Limb (tissue), 2 donors: ENCODE measurements around the gene NR3C2.

Experiments
- DNase-seq, 2 donors: peaks; one replicate each; pipeline ENCODE4 v3.0.0-alpha.2; 2016; ENCODE audit errors: extremely low spot score in 2 of 2

The NR3C2 gene

GRCh38 chr4:148441986-148442831 is at the start of gene NR3C2:
TSS of gene NR3C2 (minus strand) at chr4:148442414.
- peak; percentile 96 to 98 for DNase-seq

GRCh38 chr4:148487181-148487580 is 45.0 kb upstream of the NR3C2 start:
- no peak for DNase-seq

DNA sequence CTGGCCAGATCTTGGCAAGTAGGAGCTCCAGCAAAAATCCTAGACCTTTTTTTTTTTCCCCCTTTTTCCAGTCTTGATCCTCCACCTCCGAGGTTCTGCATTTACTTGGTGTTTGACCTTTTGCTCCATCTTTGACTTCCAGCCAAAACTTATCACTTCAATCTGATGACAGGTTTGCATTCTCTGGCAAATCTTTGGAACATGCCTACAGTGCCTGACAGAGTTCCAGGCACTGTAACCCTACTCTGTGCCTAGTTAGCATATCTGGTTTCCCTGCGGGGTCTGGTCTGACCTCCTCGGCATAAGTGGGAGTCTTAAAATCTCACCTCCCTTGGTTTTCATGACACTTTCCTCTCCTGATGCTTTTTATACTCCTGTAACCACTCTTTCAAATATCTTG is 39.4 kb upstream of the NR3C2 start:
- DNase-seq, result no peak

DNA sequence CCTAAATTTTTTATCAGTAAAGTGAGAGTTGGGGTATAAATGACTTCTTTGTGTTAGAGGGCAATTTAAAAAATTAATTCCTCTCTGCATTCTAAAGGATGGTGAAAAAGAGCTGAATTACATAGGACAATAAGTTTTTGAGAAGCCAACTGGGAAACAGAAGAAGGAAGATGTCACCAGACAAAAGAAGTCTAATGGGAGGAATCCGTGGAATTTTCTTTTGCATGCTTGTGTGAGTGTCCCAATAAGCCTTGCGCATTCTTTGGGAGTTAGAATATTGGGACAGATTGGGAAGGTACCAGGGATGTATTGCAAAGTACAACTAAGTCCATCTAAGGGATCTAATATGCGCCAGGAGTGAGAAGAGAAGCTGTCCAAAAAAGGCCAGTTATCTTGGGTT is 35.1 kb upstream of the NR3C2 start:
- DNase-seq, result no peak

GRCh38 chr4:148469938-148470337 is 27.7 kb upstream of the NR3C2 start:
- no peak for DNase-seq

DNA sequence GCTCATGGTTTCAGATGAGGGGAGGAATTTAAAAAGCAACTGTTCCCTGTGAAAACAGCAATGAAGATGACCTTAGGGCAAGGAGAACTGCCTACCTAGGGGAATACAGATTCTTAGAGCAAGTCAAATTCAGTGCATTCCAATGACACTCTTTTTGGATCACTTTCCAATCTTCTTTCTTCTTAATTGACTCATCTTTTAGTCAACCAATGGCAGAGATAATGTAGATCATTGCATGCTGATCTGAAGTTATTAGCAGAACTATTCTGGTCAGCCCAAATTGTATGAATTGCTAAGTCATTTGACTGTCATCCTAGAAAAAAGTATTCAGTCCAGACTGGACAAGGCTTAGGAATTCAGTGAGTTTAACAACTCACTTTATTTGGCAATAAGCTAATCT is 12.6 kb upstream of the NR3C2 start:
- DNase-seq, result no peak

GRCh38 chr4:148453833-148454232 is 11.6 kb upstream of the NR3C2 start:
- no peak for DNase-seq

GRCh38 chr4:148452970-148453369 is 10.8 kb upstream of the NR3C2 start:
- no peak for DNase-seq

DNA sequence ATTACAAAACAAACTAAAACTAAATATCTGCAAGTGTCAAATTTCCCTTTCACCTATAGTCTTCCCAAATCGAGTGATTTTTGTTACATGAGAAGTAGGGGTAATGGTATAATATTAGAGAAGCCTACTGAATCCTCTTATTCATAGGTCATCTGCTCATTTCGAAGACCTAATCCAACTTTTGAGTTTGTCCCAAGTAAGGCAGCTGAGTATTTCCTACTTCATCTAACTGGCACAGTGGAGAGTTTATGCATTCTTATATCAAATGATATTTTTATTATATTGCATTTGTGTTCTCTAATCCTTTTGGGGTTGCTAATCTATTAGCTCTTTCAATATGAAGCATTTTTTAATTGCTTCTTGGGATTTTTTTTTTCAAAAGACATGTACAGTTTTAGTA is 7.7 kb upstream of the NR3C2 start:
- no peak for DNase-seq

GRCh38 chr4:148448141-148448540 is 5.9 kb upstream of the NR3C2 start:
- DNase-seq, result no peak

DNA sequence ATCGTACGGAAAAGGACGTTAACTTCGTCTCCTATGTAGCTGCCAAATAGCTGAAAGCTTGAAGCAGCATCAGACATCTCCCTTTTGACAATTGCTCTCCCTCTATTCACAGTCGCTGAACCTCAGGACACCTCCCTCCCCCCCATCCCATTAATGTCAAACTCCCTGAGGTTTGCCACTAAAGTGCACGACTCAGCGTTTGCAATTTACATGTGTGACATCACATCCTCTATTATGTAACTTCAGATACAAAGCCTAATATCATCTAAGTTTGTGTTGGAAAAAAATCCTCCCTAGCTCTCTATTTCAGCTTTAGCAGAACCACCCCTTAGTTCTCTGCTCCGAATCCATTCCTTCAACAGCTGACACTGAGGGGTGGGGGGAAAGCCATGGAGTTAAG is 5.5 kb upstream of the NR3C2 start:
- DNase-seq, result peak in 1 of 2 donors; percentile 40

GRCh38 chr4:148445860-148446330 is 3.7 kb upstream of the NR3C2 start:
- DNase-seq, result no peak

DNA sequence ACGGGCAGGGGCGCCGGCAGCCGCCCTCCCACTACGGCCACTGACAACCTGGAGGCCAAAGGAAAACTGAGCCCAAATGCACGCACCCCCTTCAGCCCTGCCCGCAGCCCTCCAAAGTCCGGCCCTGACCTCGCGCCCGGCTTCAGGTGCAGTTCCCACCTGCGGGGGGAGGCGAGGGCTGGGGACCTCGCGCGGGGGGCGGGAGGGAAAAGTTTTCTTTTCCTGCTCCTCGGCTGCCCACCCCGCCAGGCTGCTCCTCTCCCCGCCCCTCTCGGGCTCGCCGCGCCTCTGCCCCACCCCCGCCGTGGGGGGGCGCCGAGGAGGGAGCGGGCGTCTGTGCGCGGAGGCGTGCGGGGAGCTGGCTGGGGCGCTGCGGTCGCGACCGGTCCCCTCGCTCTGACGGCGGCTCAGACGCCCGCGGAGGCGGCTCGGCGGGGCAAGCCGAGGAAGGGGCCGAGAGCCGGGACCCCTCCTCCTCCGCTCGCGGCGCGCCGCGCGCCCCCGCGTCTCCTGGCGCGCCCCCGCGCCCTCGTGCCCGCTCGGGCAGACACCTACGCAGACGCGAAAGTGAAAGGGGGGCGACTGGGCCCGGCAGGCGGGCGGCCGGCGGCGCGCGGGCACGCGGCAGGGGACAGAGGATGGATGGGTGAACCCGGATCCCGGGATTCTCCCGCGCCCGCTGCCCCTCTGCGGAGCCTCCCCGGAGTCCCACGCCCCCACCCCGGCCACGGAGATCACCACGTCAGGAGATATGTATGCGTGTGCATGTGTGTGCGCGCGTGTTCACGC is 3.1 kb upstream of the NR3C2 start:
- peak; percentile 45 to 85 for DNase-seq

DNA sequence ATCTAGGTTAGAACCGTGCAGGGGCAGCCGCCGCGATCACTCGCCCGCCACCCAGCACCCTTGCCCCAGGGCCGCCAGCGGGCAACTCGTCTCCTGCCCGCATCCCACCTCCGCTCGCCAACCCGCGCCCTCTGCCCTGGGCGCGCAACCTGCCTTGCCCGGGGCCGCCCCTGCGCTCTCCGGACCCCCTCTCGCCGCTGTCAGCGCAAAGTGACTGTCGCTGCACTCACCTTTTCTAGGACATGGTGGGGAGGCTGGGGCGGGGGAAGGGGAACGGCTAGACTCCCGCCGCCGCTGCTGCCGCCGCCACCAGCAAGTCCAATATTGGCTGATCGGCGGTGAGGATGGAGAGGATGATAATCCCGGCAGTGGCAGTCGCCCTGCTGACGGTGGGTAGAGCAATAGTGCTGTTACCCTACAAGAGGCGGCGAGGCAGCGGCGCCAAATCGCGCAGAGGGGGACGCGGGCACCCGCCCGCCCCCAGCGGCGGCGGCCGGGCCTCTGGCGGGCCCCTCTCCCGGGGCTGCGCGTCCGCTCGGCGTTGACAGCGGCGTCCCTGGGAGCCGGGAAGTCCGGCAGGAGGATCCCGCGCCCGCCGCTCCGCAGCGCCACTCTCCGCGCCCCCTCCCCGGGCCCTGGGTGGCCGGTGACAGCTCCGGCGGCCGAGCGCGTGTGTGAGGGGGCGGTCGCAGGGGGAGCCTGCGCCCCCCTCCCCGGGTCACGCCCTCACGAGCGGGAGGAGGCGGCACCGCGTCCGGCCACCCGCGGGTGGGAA is 2.3 kb upstream of the NR3C2 start:
- peak in 1 of 2 donors; percentile 72 for DNase-seq

- DNase-seq, result peak in 1 of 2 donors; percentile 61
Measured at GRCh38 chr4:148443512-148444295, 1.5 kb upstream of the NR3C2 start.

DNA sequence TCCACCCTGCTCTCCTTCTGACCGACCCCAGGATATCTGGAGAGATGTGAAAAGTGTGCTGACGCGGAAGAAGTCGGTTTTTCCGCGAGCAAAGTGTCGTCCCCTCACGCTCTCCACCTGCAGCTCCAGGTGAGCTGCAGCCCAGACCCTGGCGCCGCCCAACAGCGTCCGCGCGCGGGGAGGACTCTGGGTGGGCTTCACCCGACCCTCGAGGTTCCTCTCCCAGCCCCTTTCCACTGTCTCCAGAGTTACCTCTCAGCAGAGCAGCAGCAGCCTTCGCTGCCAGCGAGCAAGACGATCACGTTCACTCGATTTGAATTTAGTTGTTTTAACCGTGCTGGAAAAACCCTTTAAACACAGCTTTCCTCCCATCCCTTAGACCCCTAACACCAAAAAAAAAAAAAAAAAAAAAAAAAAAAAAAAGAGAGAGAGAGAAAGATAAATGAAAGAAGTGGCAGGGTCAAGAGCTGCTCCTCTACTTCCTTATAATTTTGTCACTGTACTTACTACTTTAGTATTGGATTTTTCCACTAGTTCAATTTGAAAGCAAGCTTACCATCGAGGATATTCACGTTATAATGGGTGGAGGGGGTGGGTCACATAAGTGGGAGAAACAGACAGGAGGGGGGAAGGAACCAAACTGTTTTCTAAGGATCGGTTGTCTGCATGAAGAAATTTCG is 758 bp upstream of the NR3C2 start:
- DNase-seq, result no peak

GRCh38 chr4:148441624-148441985 is 609 bp downstream of the NR3C2 start:
- DNase-seq, result no peak

- DNase-seq, result no peak
Measured at GRCh38 chr4:148438047-148438446, 4.2 kb downstream of the NR3C2 start.

GRCh38 chr4:148437439-148437838 is 4.8 kb downstream of the NR3C2 start:
- no peak for DNase-seq

DNA sequence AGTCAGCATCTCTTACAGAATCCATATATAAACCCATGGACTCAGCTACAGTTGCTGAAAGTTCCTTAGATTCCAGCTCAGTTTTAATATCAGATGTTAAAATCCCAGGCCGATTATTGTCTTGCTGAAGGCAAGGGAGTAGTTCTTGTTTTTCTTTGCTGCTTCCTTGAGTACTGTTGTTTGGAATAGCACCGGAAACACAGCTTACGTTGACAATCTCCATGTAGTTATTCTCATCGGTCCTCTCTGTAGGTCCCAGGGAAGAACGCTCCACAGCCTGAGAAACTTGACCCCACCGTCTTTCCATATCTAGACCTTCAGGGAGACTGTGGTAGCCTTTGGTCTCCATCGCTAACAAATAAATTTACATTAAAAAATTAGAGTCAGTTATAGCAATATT is 5.7 kb downstream of the NR3C2 start:
- no peak for DNase-seq
